ENCODE data around the gene MFAP5. TPM values are rescaled to one million over a fixed set of nuclear protein-coding genes. Genes with fewer than 3 reads are reported as not detected.

MFAP5 gene
- total RNA-seq, 2 experiments from 2014 or later = not detected

DNA sequence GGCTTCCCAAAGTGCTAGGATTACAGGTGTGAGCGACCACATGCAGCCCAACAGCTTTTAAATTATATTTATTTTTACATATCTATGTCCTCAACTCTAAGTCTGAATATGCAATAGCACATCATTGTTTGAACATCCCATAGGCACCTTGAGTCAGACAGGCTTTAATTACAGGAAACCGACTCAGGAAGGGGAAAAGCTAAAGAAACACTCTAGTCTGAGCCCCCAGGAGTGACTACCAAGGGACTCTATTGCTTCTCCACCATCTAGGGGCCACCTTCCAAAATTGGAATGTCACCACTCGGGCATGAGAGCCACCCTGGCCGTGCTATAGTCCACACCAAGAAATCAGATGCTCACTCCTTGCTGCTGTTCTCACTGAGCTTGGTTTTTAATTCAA is 14.0 kb upstream of the MFAP5 start:
- ATAC-seq = no peak
- Mint-ChIP-seq H3K4me3 (no peak overlapping the region), H3K36me3 (ENCODE audit: low read depth) (no peaks in the 10 kb centered on the region), H3K27me3 (no peaks in the 10 kb centered on the region), H3K9me3 (no peaks in the 10 kb centered on the region), H3K27ac (no peak overlapping the region), H3K4me1 (ENCODE audit: low read depth) (peaks cover 7% of the 10 kb centered on the region)
- DNase-seq = no peak
- TF ChIP-seq, protein P1, sequence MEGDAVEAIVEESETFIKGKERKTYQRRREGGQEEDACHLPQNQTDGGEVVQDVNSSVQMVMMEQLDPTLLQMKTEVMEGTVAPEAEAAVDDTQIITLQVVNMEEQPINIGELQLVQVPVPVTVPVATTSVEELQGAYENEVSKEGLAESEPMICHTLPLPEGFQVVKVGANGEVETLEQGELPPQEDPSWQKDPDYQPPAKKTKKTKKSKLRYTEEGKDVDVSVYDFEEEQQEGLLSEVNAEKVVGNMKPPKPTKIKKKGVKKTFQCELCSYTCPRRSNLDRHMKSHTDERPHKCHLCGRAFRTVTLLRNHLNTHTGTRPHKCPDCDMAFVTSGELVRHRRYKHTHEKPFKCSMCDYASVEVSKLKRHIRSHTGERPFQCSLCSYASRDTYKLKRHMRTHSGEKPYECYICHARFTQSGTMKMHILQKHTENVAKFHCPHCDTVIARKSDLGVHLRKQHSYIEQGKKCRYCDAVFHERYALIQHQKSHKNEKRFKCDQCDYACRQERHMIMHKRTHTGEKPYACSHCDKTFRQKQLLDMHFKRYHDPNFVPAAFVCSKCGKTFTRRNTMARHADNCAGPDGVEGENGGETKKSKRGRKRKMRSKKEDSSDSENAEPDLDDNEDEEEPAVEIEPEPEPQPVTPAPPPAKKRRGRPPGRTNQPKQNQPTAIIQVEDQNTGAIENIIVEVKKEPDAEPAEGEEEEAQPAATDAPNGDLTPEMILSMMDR (IDR thresholded peaks at IDR 0.05) = no peak
- POLR2A ChIA-PET = no interaction called here
- intact Hi-C loops (cut with micrococcal nuclease) = no loop called here
- CTCF ChIA-PET = interaction anchor here (0.6 to 3.7 kb wide), 7 partner anchors 133 to 373 kb away, joined by 3 to 21 read pairs (median 7); no protein-coding TSS in a partner anchor

DNA sequence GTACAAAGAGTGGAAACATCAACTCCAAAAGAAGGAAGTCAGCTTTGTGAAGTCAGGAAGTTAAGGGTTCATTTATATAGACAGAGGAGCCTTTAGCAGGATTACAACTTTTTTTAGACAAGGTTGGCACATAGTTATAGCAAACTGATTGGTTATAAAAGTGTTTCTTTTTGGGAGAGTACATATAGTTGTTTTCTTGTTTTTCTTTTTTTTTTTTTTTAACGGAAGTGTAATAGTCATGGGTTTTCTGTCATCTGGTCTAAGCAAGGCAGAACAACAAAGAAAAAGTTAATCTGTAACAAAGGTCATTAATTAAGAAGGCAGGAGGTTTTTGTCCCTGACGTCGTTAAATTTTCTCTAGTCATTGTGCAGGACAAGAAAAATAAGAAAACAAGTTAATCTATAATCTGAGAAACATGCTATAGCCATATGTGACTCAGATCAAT is 13.0 kb upstream of the MFAP5 start:
- no peaks in the 10 kb centered on the region for H3K9me3 Mint-ChIP-seq
- DNase-seq (no peak), ATAC-seq (no peak)
- TF ChIP-seq, protein P1 (IDR thresholded peaks at IDR 0.05) = no peak
- H3K27ac Mint-ChIP-seq = no peak overlapping the region
- no peak overlapping the region for H3K4me3 Mint-ChIP-seq
- ChIA-PET CTCF (interaction anchor here (0.6 to 3.7 kb wide), 4 partner anchors 19 to 215 kb away, joined by 3 to 21 read pairs (median 4); no protein-coding TSS in a partner anchor), POLR2A (no interaction called here)
- H3K4me1 Mint-ChIP-seq (ENCODE audit: low read depth) = peaks cover 7% of the 10 kb centered on the region
- H3K36me3 Mint-ChIP-seq (ENCODE audit: low read depth) = no peaks in the 10 kb centered on the region
- intact Hi-C loops (cut with micrococcal nuclease) = no loop called here
- no peaks in the 10 kb centered on the region for H3K27me3 Mint-ChIP-seq

DNA sequence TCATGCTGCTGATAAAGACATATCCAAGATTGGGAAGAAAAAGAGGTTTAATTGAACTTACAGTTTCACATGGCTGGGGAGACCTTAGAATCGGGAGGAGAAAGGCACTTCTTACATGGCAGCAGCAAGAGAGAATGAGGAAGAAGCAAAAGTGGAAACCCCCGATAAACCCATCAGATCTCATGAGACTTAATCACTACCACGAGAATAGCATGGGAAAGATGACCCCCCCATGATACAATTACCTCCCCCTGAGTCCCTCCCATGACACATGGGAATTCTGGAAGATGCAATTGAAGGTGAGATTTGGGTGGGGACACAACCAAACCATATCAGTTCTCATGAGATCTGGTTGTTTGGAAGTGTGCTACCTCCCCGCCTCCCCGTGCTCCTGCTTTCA is 9.8 kb upstream of the MFAP5 start:
- Mint-ChIP-seq H3K4me1 (ENCODE audit: low read depth) (peaks cover 7% of the 10 kb centered on the region), H3K27ac (no peak overlapping the region), H3K27me3 (no peaks in the 10 kb centered on the region), H3K9me3 (no peaks in the 10 kb centered on the region), H3K4me3 (no peak overlapping the region), H3K36me3 (ENCODE audit: low read depth) (no peaks in the 10 kb centered on the region)
- TF ChIP-seq, protein P1 (IDR thresholded peaks at IDR 0.05) = no peak
- DNase-seq (no peak), ATAC-seq (no peak)
- ChIA-PET POLR2A (no interaction called here), CTCF (interaction anchor here (1.1 kb wide), 1 partner anchor 11 kb away, joined by 3 read pairs; no protein-coding TSS in a partner anchor)
- intact Hi-C loops (cut with micrococcal nuclease) = no loop called here

DNA sequence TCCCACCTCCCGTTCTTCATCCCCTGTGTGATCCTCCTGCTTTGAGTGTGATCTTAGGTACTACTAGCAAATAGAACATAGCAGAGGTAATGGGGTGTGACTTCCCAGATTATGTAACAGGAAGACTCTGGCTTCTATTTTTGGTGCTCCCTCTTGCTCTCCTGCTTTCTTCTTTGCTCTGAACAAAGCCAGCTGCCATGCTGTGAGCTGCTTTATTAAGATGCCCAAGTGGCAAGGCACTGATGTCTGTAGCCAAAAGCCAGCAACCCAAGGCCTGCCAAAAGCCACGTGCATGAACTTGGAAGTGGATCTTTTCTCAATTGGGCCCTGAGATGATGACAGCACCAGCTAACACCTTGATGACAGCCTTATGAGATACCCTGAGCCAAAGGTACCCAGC is 5.8 kb upstream of the MFAP5 start:
- ChIA-PET CTCF (interaction anchor here (1.4 to 3.0 kb wide), 3 partner anchors 11 to 192 kb away, joined by 7 to 8 read pairs (median 8); no protein-coding TSS in a partner anchor), POLR2A (interaction anchor here (0.6 kb wide), 1 partner anchor 418 kb away, joined by 3 read pairs; no protein-coding TSS in a partner anchor)
- Mint-ChIP-seq H3K4me1 (ENCODE audit: low read depth) (no peaks in the 10 kb centered on the region), H3K9me3 (no peaks in the 10 kb centered on the region), H3K27me3 (peaks cover 4% of the 10 kb centered on the region), H3K27ac (no peak overlapping the region), H3K4me3 (no peak overlapping the region), H3K36me3 (ENCODE audit: low read depth) (no peaks in the 10 kb centered on the region)
- DNase-seq (no peak), ATAC-seq (no peak)
- intact Hi-C loops (cut with micrococcal nuclease) = loop anchor here (10.0 kb wide), 1 partner anchor 216 kb away; no protein-coding TSS in a partner anchor
- TF ChIP-seq, protein P1 (IDR thresholded peaks at IDR 0.05) = no peak

DNA sequence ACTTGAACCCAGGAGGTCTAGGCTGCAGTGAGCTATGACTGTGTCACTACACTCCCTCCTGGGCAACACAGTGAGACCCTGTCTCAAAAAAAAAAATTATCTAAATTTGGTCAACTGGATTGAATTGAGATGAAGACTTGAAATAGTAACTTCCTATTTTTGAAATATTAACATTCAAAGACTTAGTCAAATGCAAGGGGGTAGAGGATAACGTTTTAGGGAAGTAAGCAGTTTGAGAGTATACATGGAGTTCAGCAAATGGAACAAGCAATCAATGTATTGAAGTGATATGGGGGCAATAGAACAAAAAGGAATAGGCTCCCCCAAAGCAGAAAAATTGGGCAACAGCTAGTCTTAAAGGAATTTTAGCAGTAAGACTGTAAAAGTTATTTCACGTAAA is 4.6 kb upstream of the MFAP5 start:
- Mint-ChIP-seq H3K4me1 (ENCODE audit: low read depth) (no peaks in the 10 kb centered on the region), H3K27ac (no peak overlapping the region), H3K9me3 (no peaks in the 10 kb centered on the region), H3K27me3 (peaks cover 4% of the 10 kb centered on the region), H3K36me3 (ENCODE audit: low read depth) (no peaks in the 10 kb centered on the region), H3K4me3 (no peak overlapping the region)
- ChIA-PET POLR2A (no interaction called here), CTCF (interaction anchor here (3.0 kb wide), 1 partner anchor 193 kb away, joined by 8 read pairs; no protein-coding TSS in a partner anchor)
- DNase-seq (no peak), ATAC-seq (no peak)
- TF ChIP-seq, protein P1 (IDR thresholded peaks at IDR 0.05) = no peak
- intact Hi-C loops (cut with micrococcal nuclease) = loop anchor here (10.0 kb wide), 1 partner anchor 218 kb away; no protein-coding TSS in a partner anchor

Data from activated CD8-positive, alpha-beta T cell treated with anti-CD3 and anti-CD28 coated beads for 36 hours (primary cell).